NCI-H1694 treated with DMSO at 0.1 percent for 48 hours (cell line): ENCODE measurements around the gene TFIP11.
"Not testable (repeated sequence)": the region's sequence is repeated elsewhere in the genome, so short reads cannot be mapped to it uniquely, and the experiment has no call there.

Source experiments
- DNase-seq: peaks from one replicate; lab custom pipeline; 2025; lab: John Stamatoyannopoulos, UW

The TFIP11 gene

DNA sequence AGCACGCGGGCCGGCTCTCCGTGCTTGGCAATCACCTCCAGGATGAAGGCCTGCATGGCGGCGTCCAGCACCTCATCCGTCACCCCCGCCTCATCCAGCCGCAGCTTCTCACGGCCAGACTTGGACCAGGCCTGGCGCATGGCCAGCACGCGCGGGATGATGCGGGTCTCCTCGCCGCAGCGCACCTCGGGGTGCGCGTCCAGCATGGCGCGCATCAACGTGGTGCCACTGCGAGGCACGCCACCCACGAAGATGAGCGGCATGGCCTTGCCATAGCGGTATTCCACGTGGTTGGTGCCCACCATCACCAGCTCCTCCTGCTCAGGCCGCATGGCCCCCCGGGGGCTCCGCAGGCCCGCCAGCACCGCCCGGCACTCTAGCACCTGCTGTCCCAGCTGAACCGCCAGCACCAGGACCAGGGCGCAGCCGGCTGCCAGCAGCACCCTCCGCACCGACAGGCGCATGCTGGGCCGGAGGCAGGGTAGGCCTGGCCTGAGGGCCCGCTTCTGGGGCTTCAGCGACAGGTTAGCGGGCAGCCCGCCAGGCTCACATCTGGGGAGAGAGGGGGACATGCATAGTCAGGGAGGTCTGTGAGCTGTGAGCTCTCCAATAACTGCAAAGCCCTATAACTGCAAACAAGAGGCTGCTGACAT is 29.0 kb upstream of the TFIP11 start:
- DNase-seq, result no peak

DNA sequence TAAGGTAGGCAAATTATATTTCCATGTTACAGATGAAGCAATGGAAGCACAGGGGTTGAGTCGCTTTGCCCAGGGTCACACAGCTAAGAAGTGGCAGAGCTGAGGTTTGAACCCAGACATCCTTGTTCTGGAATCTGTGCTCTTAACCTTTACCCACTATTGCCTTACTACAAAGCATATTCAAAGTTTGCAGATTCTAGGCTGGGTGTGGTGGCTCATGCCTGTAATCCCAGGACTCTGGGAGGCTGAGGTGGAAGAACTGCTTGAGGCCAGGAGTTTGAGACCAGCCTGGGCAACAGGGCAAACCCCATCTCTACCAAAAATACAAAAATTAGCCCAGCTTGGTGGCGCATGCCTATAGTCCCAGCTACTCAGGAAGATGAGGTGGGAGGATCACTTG is 27.8 kb upstream of the TFIP11 start:
- no peak for DNase-seq

DNA sequence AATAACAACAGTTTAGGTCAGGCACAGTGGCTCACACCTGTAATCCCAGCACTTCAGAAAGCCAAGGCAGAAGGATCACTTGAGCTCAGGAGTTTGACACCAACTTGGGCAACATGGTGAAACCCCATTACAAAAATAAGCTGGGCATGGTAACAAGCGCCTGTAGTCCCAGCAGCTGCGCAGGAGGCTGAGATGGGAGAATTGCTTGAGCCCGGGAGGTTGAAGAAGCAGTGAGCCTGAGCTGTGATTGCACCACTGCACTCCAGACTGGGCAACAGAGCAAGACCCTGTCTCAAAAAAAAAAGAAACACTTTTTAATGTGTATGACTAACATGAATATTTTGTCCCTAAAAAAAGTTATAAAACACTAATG is 24.5 kb upstream of the TFIP11 start:
- no peak for DNase-seq

DNA sequence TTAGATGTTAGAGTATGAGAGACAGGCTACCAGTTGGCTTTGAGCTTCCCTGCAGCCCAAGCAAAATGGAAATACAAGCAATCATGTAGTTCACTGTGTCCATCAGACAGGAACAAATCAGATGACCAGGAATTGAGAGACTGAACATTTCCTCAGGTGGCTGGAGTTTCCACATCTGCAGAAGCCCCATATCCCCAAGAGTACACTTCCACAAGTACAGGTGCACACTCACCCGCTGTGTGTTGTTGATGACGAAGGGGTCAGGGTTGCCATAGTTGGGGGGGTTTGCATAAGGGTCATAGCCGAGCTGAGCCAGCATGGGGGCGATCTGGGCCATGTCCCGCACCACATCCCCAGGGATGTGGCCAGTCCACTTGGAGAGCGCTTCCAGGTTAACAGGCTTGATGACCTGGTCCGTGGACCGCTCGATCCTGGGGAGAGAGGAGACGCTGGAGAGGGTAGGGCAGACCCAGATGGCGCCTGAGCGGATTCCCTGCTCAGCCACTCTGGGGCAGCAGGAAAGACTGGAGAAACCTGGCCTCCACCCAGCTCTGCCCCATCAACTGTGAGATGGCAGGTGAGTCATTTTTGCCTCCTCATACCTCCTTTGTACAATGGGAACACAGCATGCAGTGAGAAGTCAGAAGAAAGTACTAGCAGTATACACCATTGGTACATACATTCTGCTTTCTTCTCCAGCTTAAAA is 23.9 kb upstream of the TFIP11 start:
- no peak for DNase-seq

DNA sequence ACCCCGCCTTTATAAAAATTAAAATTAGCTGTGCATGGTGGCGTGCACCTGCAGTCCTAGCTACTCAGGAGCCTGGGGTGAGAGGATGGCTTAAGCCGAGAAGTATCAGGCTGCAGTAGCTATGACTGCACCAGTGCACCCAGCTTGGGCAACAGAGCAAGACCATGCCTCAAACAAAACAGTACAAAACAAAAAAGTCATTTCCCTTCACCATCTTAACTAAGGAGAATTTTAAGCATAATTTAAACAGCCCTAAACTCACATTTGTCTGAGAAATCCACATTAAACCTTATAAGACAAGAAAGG is 23.3 kb upstream of the TFIP11 start:
- DNase-seq, result no peak

GRCh38 chr22:26534874-26535602 is 22.8 kb upstream of the TFIP11 start:
- DNase-seq, result no peak

DNA sequence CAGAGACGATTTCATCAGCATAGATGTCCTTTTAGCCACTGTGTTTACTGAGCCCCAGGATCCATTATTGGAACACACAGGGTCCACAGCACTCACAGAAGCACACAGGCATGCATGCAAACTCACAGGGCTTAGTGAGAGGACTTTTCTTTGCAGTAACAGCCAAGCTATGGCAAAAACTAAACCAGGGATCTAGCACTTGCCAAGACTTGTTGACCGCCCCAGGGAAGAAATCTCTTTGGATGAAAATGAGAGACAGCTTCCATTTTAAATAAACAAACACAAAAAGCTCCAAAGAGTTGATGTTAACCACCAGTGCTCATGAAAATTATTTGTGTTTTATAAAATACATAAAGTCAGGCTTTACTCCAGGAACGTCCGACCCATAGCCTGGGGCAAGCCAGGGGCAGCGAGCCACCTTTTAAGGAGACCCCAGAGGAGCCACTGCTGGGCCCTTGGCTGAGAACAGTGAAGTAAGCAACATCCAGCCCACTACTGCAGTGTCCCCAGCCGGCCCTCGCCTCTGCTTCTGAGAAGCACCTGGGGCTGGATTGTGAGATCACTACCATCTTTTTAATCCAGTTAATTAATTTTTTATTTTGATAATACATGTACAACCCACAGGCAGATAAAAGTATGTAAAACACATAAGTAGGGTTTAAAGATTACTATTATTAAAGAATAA is 22.0 kb upstream of the TFIP11 start:
- DNase-seq, result no peak

DNA sequence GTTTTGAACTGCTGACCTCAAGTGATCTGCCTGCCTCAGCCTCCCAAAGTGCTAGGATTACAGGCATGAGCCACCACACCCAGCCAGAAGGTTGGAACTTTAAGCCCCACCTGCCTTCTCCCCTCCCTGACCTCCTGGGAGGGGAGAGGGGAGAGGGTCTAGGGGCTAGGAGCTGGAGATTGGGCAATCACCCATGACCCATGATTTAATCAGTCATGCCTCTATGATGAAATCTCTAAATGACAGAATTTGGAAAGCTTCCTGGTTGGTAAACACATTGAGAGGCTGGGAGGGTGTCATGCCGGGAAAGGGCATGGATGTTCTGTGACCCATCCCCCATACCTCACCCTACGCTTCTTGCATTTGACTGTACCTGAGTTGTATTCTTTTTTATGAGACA is 17.1 kb upstream of the TFIP11 start:
- no peak for DNase-seq

- not testable (repeated sequence) for DNase-seq
These were observed 16.2 kb upstream of the TFIP11 start for GRCh38 chr22:26528518-26528917.

DNA sequence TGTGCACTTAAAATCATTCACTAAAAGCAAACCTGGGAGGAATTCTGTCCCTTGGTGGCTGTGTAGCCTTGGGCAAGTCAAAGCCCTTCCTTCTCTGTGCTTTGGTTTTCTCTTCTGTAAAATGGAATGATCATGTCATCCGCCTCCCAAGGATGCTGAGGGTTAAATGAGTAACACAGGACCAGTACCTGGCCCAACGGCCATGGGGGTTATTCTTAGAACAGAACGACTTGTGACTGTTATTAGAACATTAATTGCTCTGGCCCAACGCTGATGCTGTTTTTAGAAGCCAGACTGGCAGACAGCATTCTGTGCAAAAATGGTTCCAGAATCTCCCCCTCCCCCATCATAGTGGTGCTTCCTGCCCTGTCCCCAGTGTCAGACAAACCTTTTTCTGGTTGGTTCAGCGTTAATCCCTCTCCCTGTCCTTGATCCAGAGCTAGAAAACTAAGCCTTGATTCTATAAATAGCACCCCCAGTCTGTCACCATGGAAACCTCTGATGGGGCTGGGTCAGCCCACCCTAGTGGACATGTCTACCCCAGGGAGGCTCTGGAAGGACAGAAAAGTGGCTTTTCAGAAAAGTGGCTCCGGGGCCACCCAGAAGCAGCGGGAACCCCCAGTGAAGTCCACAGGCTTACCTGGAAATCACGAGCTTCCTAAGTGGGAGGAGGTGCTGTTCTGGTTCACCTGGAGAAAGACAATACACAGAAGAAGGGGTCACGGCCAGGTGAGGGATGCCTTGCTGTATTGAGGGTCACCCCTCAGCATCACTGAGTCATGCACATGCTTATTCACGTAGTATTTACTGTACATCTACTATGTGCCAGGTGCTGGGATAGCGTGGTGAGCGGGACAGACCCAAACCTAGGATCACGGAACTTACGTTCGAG is 15.5 kb upstream of the TFIP11 start:
- no peak for DNase-seq

- no peak for DNase-seq
These were observed 14.9 kb upstream of the TFIP11 start for GRCh38 chr22:26527167-26527566.

DNA sequence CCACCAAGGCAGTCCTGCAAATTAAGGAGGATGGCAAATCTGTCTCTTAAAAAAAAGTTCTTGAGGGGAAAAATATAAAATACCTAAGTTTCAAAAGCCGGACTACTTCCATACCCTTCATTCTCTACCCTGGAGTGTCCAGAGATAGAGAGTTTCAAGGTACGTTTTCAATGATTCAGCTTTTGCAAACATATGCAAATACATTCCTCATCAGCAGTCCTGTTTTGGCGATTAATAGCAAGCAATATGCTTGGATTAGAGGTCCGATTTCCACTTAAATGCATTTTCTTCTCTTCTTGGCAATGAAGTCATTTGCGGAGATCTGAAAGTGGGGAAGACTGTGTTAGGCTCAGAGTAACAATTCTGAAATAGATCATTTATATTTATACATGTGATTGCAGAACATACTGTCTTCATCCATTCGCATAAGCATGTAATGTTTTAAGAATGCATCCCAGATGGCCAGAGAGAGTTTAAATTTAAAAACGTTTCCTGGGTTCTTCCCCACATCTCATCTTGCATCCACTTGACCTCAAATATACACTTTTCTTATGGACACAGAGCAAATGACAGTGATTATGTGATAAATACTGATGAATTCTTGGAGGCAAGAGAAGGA is 13.8 kb upstream of the TFIP11 start:
- no peak for DNase-seq

GRCh38 chr22:26524870-26525269 is 12.6 kb upstream of the TFIP11 start:
- DNase-seq, result no peak

DNA sequence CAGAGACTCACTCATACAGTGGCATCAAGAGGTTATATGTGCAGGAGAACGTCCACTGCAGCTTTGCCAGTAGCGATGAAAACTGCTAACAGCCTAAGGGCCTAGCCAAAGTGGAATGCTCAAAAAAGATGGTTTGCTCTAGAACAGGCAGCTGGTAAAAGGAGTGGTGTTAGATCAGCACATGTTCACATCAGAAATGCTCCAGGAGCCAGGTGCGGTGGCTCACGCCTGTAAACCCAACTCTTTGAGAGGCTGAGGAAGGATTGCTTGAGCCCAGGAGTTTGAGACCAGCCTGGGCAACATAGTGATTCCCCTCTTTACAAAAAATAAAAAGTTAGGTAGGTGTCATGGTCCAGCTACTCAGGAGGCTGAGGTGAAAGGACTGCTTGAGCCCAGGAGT is 10.3 kb upstream of the TFIP11 start:
- no peak for DNase-seq

GRCh38 chr22:26522012-26522411 is 9.7 kb upstream of the TFIP11 start:
- no peak for DNase-seq

- DNase-seq, result no peak
These were observed 5.2 kb upstream of the TFIP11 start for GRCh38 chr22:26517429-26517828.

- no peak for DNase-seq
These were observed 4.2 kb upstream of the TFIP11 start for GRCh38 chr22:26516503-26516902.

DNA sequence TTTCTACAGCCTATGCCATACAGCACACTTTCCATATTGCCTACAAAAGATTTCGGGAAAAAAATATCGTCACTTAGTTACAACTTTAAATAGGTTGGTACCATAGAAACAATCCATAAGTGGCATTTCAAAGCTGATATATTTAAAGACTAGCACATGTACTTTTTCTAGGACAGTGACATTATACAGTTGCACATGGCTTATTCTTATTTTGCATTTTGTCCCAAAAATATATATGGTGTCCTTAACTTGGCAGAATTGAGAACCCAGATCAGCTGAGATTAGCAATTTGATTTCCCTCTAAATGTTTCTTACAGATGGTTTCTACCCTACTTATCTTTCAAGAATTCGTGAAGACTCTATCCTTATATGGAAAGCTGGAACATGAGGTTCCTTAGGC is 3.7 kb upstream of the TFIP11 start:
- no peak for DNase-seq

- no peak for DNase-seq
These were observed 2.3 kb upstream of the TFIP11 start for GRCh38 chr22:26514419-26515161.

DNA sequence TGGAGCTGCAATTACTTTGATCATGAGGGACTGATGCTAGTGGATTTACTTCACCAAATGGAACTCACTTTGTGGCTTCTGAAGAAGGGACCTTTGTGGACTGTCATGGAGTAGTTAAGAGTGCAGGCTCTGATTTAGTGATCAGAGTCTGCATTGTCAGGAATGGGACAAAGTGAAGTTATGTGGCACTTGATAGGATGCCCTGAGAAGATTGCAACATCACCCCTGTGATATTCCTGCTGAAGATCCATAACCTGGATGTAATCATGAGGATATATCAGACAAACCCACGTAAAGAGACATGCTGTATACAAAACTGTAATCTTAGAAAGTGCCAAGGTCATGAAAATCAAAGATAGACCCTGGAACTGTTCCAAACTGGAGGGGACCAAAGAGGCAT is 1.6 kb upstream of the TFIP11 start:
- no peak for DNase-seq

- DNase-seq, result no peak
These were observed 4.1 kb downstream of the TFIP11 start for GRCh38 chr22:26508148-26508547.
